Measurements from ENCODE around the gene DHRSX. TPM values are rescaled to one million over a fixed set of nuclear protein-coding genes. Genes with fewer than 3 reads are reported as not detected.

Gene DHRSX
- total RNA-seq, 1 donor from 2014 or later: 31.8 TPM

DNA sequence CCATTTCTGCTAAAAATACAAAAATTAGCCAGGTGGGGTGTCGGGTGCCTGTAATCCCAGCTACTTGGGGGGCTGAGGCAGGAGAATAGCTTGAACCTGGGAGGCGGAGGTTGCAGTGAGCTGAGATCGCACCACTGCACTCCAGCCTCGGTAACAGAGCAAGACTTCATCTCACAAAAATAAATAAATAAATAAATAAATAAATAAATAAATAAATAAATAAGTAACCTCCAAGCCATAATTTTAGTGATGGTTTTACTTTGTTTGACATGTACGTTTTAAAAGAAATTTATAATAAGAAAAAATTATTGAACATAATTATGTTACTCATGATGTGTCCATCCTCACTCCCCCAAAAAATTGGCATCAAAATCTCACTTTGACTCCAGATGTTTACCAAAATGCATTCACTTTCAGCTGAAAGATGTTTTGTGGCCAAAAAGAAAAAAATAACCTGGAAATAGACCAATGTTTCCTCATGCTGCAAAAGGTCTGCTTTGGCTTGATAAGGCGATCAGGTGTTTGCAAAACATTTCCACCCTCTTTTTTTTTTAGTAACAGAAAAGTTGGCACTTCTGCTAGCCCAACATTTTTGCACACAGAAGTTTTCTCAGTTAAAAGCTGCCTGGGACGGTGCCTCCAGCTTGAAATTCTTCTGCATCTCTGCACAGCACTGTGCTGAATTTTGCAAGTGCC is 42.2 kb upstream of the DHRSX start:
- TF ChIP-seq, protein P1, sequence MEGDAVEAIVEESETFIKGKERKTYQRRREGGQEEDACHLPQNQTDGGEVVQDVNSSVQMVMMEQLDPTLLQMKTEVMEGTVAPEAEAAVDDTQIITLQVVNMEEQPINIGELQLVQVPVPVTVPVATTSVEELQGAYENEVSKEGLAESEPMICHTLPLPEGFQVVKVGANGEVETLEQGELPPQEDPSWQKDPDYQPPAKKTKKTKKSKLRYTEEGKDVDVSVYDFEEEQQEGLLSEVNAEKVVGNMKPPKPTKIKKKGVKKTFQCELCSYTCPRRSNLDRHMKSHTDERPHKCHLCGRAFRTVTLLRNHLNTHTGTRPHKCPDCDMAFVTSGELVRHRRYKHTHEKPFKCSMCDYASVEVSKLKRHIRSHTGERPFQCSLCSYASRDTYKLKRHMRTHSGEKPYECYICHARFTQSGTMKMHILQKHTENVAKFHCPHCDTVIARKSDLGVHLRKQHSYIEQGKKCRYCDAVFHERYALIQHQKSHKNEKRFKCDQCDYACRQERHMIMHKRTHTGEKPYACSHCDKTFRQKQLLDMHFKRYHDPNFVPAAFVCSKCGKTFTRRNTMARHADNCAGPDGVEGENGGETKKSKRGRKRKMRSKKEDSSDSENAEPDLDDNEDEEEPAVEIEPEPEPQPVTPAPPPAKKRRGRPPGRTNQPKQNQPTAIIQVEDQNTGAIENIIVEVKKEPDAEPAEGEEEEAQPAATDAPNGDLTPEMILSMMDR (IDR thresholded peaks at IDR 0.05): no peak
- TF ChIP-seq EZH2 (IDR thresholded peaks at IDR 0.05): no peak
- TF ChIP-seq EZH2phosphoT487 (IDR thresholded peaks at IDR 0.05): no peak

DNA sequence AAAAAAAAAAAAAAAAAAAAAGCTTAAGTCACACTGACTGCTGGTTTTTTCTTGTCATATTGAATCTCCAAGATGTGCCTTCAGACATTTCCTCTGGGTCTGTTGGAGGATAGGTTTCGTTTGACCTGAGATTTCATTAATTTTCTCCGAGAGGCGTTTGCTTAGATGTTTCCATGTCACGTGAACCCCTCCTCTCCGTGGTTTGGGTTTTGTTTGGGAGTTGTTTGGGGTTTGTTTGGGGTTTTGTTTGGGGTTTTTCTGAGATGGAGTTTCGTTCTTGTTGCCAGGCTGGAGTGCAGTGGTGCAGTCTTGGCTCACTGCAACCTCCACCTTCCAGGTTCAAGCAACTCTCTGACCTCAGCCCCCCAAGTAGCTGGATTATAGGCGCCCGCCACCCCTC is 40.8 kb upstream of the DHRSX start:
- Histone ChIP-seq H3K36me3 (no peaks in the 10 kb centered on the region), H3K27me3 (no peaks in the 10 kb centered on the region), H3K9me3 (ENCODE audit: low read depth) (no peaks in the 10 kb centered on the region), H3K4me2 (no peak overlapping the region), H3K27ac (no peak overlapping the region), H3F3A (ENCODE audit: low read depth) (peaks cover 15% of the 10 kb centered on the region), H3K79me2 (ENCODE audit: low read depth) (no peaks in the 10 kb centered on the region), H3K4me3 (no peak overlapping the region), H4K20me1 (ENCODE audit: low read depth) (no peaks in the 10 kb centered on the region), H3K4me1 (peaks cover 20% of the 10 kb centered on the region), H2AFZ (replicated peaks) (no peak overlapping the region), H3K9ac (no peak overlapping the region)
- Mint-ChIP-seq H3K4me1 (peaks cover 30% of the 10 kb centered on the region), H3K27me3 (ENCODE audit: insufficient read depth, low read depth) (peaks cover 10% of the 10 kb centered on the region), H3K9me3 (peaks cover 15% of the 10 kb centered on the region), H3K4me3 (no peak overlapping the region), H3K27ac (no peak overlapping the region), H3K36me3 (no peaks in the 10 kb centered on the region)
- no peak for DNase-seq (ENCODE audit: low spot score)
- TF ChIP-seq EZH2phosphoT487 (IDR thresholded peaks at IDR 0.05) (no peak), EZH2 (IDR thresholded peaks at IDR 0.05) (no peak)

More for the DNA sequence above, 42.2 kb upstream of the DHRSX start:
- Mint-ChIP-seq H3K27me3 (ENCODE audit: insufficient read depth, low read depth) (peaks cover 10% of the 10 kb centered on the region), H3K4me1 (peaks cover 19% of the 10 kb centered on the region), H3K36me3 (no peaks in the 10 kb centered on the region), H3K4me3 (no peak overlapping the region), H3K9me3 (peaks cover 18% of the 10 kb centered on the region), H3K27ac (no peak overlapping the region)
- Histone ChIP-seq H3K4me2 (no peak overlapping the region), H4K20me1 (ENCODE audit: low read depth) (no peaks in the 10 kb centered on the region), H3K9ac (no peak overlapping the region), H2AFZ (replicated peaks) (no peak overlapping the region), H3K4me1 (peaks cover 8% of the 10 kb centered on the region), H3F3A (ENCODE audit: low read depth) (peaks cover 7% of the 10 kb centered on the region), H3K4me3 (no peak overlapping the region), H3K9me3 (ENCODE audit: low read depth) (no peaks in the 10 kb centered on the region), H3K27ac (no peak overlapping the region), H3K79me2 (ENCODE audit: low read depth) (no peaks in the 10 kb centered on the region), H3K27me3 (no peaks in the 10 kb centered on the region), H3K36me3 (no peaks in the 10 kb centered on the region)
- no peak for DNase-seq (ENCODE audit: low spot score)

DNA sequence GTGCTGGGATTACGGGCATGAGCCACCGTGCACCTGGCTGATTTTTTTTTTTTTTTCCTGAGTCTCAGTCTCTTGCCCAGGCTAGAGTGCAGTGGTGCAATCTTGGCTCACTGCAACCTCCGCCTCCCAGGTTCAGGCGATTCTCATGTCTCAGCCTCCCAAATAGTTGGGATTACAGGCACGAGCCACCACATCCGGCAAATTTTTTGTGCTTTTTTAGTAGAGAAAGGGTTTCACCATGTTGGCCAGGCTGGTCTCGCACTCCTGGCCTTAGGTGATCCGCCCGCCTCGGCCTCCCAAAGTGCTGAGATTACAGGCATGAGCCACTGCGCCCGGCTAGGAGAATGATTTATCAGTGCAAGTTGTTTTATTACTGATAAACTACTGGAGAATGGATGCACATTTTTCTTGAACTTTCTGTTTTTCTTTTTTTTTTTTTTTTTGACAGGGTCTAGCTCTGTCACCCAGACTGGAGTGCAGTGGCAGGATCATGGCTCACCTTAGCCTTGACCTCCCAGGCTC is 39.7 kb upstream of the DHRSX start:
- Histone ChIP-seq H3F3A (ENCODE audit: low read depth) (peaks cover 15% of the 10 kb centered on the region), H3K4me3 (no peak overlapping the region), H3K9me3 (ENCODE audit: low read depth) (no peaks in the 10 kb centered on the region), H3K27ac (no peak overlapping the region), H3K4me1 (peaks cover 20% of the 10 kb centered on the region), H3K4me2 (no peak overlapping the region), H3K79me2 (ENCODE audit: low read depth) (no peaks in the 10 kb centered on the region), H3K9ac (no peak overlapping the region), H3K36me3 (no peaks in the 10 kb centered on the region), H4K20me1 (ENCODE audit: low read depth) (no peaks in the 10 kb centered on the region), H2AFZ (replicated peaks) (no peak overlapping the region), H3K27me3 (no peaks in the 10 kb centered on the region)
- TF ChIP-seq, protein P1 (IDR thresholded peaks at IDR 0.05): no peak
- TF ChIP-seq EZH2phosphoT487 (IDR thresholded peaks at IDR 0.05) (no peak), EZH2 (IDR thresholded peaks at IDR 0.05) (no peak)
- Mint-ChIP-seq H3K9me3 (peaks cover 6% of the 10 kb centered on the region), H3K27me3 (ENCODE audit: insufficient read depth, low read depth) (peaks cover 10% of the 10 kb centered on the region), H3K4me1 (peaks cover 32% of the 10 kb centered on the region), H3K36me3 (no peaks in the 10 kb centered on the region), H3K4me3 (no peak overlapping the region), H3K27ac (no peak overlapping the region)
- DNase-seq (ENCODE audit: low spot score): no peak

DNA sequence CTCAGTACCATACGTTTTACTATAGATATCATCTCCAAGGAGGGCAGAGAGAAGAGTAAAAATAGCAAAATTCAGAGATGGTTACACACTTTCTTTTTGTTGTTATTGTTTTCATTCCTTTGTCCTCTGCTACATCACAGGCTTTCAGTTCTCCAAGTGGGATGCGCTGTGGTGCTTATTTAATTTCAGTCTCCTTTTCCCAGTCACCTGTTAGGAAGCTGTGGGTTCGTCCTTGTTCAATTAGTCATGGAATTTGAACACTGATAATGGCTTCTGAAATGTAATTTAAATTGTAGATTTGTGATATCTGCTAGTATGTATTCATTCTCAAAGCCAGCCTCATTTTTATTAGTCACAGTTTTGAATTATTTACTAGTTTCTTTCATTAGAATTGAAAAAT is 38.8 kb upstream of the DHRSX start:
- Histone ChIP-seq H3K4me1 (peaks cover 20% of the 10 kb centered on the region), H3K4me2 (no peak overlapping the region), H3K9me3 (ENCODE audit: low read depth) (no peaks in the 10 kb centered on the region), H3K36me3 (no peaks in the 10 kb centered on the region), H3K79me2 (ENCODE audit: low read depth) (no peaks in the 10 kb centered on the region), H3K9ac (no peak overlapping the region), H3K27ac (no peak overlapping the region), H2AFZ (replicated peaks) (no peak overlapping the region), H3K4me3 (no peak overlapping the region), H4K20me1 (ENCODE audit: low read depth) (no peaks in the 10 kb centered on the region), H3K27me3 (no peaks in the 10 kb centered on the region), H3F3A (ENCODE audit: low read depth) (peaks cover 15% of the 10 kb centered on the region)
- H3K9me3 Mint-ChIP-seq: peaks cover 6% of the 10 kb centered on the region
- peaks cover 32% of the 10 kb centered on the region for H3K4me1 Mint-ChIP-seq
- no peak overlapping the region for H3K4me3 Mint-ChIP-seq
- peaks cover 14% of the 10 kb centered on the region for H3K27me3 Mint-ChIP-seq (ENCODE audit: insufficient read depth, low read depth)
- no peak for DNase-seq (ENCODE audit: low spot score)
- no peaks in the 10 kb centered on the region for H3K36me3 Mint-ChIP-seq
- H3K27ac Mint-ChIP-seq: peak overlapping the region; percentile 82
- no peak for TF ChIP-seq EZH2phosphoT487 (IDR thresholded peaks at IDR 0.05)
- no peak for TF ChIP-seq EZH2 (IDR thresholded peaks at IDR 0.05)
- TF ChIP-seq, protein P1 (IDR thresholded peaks at IDR 0.05): no peak

All from neural progenitor cell (in vitro differentiated cells).